ENCODE data around the gene GOLPH3L. TPM values are rescaled to one million over a fixed set of nuclear protein-coding genes. Genes with fewer than 3 reads are reported as not detected.

The GOLPH3L gene
- total and polyA plus RNA-seq, 10 of the 15 experiments (the other 5 are each of a cell fraction or from before 2014, with no cell fraction given), result 7.7 to 29.9 (median 19.2) TPM

DNA sequence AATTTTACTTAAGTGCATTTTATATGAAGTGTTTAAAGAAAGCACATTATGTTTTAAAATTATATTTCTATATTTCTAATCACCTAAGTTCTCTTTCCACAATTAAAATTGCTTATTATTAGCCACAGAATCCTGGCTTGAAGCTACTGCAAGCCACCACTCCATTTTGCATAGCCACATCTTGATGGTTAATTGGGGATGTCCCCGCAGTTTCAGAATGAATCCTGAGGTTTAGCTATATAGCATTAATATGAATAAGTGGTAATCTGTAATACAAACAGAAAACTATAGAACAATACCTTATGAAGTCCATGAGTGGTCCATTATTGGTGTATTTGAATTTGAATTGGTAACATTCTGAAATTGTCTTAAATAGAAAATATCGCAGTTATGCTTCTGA is 11.6 kb upstream of the GOLPH3L start (continued):
- TF ChIP-seq, protein P1, sequence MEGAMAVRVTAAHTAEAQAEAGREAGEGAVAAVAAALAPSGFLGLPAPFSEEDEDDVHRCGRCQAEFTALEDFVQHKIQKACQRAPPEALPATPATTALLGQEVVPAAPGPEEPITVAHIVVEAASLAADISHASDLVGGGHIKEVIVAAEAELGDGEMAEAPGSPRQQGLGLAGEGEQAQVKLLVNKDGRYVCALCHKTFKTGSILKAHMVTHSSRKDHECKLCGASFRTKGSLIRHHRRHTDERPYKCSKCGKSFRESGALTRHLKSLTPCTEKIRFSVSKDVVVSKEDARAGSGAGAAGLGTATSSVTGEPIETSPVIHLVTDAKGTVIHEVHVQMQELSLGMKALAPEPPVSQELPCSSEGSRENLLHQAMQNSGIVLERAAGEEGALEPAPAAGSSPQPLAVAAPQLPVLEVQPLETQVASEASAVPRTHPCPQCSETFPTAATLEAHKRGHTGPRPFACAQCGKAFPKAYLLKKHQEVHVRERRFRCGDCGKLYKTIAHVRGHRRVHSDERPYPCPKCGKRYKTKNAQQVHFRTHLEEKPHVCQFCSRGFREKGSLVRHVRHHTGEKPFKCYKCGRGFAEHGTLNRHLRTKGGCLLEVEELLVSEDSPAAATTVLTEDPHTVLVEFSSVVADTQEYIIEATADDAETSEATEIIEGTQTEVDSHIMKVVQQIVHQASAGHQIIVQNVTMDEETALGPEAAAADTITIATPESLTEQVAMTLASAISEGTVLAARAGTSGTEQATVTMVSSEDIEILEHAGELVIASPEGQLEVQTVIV (IDR thresholded peaks at IDR 0.05; ENCODE audit: borderline replicate concordance, partially characterized antibody), result no peak
- no peak for TF ChIP-seq NR2C1 (IDR thresholded peaks at IDR 0.05)
- no peak for TF ChIP-seq BHLHE40 (IDR thresholded peaks at IDR 0.05; ENCODE audit: borderline replicate concordance in 1 of 2, low read depth in 2 of 2, low read length in 1 of 2)
- no peak for TF ChIP-seq CREB1 (IDR thresholded peaks at IDR 0.05; ENCODE audit: low read depth)
- TF ChIP-seq CHD1 (IDR thresholded peaks at IDR 0.05; ENCODE audit: low read depth, low read length), result no peak
- TF ChIP-seq ZNF207 (IDR thresholded peaks at IDR 0.05; ENCODE audit: borderline replicate concordance), result no peak
- TF ChIP-seq EP300 (IDR thresholded peaks at IDR 0.05; ENCODE audit: borderline replicate concordance in 1 of 2, control insufficient read depth in 1 of 2, low read depth in 2 of 2, low read length in 2 of 2), result peak in 1 of 2 experiments; percentile 49; a peak in 2 of 4 replicates
- TF ChIP-seq CHD2 (IDR thresholded peaks at IDR 0.05; ENCODE audit: borderline replicate concordance, low read depth, low read length), result no peak
- TF ChIP-seq SMAD1 (IDR thresholded peaks at IDR 0.05; ENCODE audit: low read depth, partially characterized antibody), result no peak
- TF ChIP-seq SREBF1 (IDR thresholded peaks at IDR 0.05; ENCODE audit: low read length), result no peak
- no peak for TF ChIP-seq MYC (IDR thresholded peaks at IDR 0.05; ENCODE audit: insufficient read depth, insufficient read length, insufficient replicate concordance, low read length, severe bottlenecking)
- no peak for TF ChIP-seq EZH2 (IDR thresholded peaks at IDR 0.05; ENCODE audit: borderline replicate concordance, control insufficient read depth, low read depth, low read length)
- TF ChIP-seq CBFB (IDR thresholded peaks at IDR 0.05; ENCODE audit: low read depth), result 0 out of 2 replicates have a peak, but pooled peaks have one; percentile 65
- TF ChIP-seq TCF3 (IDR thresholded peaks at IDR 0.05; ENCODE audit: borderline replicate concordance, insufficient read depth, low read depth, low read length), result no peak
- no peak for TF ChIP-seq MEF2B (IDR thresholded peaks at IDR 0.05; ENCODE audit: partially characterized antibody, poor library complexity, severe bottlenecking)
- no peak for TF ChIP-seq HDGF (IDR thresholded peaks at IDR 0.05)
- no peak for TF ChIP-seq ZNF622 (IDR thresholded peaks at IDR 0.05)
- TF ChIP-seq BCL11A (IDR thresholded peaks at IDR 0.05; ENCODE audit: low read depth, low read length), result peak; percentile 68
- TF ChIP-seq, protein P2, sequence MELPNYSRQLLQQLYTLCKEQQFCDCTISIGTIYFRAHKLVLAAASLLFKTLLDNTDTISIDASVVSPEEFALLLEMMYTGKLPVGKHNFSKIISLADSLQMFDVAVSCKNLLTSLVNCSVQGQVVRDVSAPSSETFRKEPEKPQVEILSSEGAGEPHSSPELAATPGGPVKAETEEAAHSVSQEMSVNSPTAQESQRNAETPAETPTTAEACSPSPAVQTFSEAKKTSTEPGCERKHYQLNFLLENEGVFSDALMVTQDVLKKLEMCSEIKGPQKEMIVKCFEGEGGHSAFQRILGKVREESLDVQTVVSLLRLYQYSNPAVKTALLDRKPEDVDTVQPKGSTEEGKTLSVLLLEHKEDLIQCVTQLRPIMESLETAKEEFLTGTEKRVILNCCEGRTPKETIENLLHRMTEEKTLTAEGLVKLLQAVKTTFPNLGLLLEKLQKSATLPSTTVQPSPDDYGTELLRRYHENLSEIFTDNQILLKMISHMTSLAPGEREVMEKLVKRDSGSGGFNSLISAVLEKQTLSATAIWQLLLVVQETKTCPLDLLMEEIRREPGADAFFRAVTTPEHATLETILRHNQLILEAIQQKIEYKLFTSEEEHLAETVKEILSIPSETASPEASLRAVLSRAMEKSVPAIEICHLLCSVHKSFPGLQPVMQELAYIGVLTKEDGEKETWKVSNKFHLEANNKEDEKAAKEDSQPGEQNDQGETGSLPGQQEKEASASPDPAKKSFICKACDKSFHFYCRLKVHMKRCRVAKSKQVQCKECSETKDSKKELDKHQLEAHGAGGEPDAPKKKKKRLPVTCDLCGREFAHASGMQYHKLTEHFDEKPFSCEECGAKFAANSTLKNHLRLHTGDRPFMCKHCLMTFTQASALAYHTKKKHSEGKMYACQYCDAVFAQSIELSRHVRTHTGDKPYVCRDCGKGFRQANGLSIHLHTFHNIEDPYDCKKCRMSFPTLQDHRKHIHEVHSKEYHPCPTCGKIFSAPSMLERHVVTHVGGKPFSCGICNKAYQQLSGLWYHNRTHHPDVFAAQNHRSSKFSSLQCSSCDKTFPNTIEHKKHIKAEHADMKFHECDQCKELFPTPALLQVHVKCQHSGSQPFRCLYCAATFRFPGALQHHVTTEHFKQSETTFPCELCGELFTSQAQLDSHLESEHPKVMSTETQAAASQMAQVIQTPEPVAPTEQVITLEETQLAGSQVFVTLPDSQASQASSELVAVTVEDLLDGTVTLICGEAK (IDR thresholded peaks at IDR 0.05; ENCODE audit: borderline replicate concordance), result no peak
- 0 out of 2 replicates have a peak, but pooled peaks have one; percentile 52 for TF ChIP-seq TBL1XR1 (IDR thresholded peaks at IDR 0.05; ENCODE audit: low read depth, low read length)
